Stimulated activated CD4-positive, alpha-beta T cell treated with anti-CD3 and anti-CD28 coated beads, Interleukin-4, amount 100 ng/mL, for 4 hours (primary cell): ENCODE measurements around the gene CAP2.
A peak's percentile ranks its signal among the peaks of the same experiment; 100 is the strongest.
"Not testable (repeated sequence)": the region's sequence is repeated elsewhere in the genome, so short reads cannot be mapped to it uniquely, and the experiment has no call there.

Experiments
- DNase-seq, 2 experiments: peaks; one replicate each; pipeline ENCODE4 v3.0.0-alpha.2; 2020

CAP2 gene

GRCh38 chr6:17505767-17506280 is 112.4 kb downstream of the CAP2 start:
- no peak for DNase-seq

DNA sequence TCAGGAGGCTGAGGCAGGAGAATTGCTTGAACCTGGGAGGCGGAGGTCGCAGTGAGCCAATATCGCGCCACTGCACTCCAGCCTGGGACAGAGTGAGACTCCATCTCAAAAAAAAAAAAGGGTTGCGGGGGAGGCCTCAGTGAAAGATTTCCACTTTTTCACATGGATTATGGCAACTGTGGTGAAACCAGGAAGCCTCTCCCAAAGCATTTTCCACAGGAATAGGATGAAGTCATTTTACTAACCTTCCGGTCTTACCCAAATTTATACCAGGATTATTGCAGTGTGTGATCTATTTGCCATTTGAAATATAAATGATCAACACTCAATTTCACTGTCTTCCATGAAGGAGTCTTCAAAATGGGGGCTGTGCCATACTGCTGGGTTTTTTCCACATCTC is 113.1 kb downstream of the CAP2 start:
- no peak for DNase-seq

- DNase-seq: no peak
These were observed 113.6 kb downstream of the CAP2 start for GRCh38 chr6:17506962-17507361.

DNA sequence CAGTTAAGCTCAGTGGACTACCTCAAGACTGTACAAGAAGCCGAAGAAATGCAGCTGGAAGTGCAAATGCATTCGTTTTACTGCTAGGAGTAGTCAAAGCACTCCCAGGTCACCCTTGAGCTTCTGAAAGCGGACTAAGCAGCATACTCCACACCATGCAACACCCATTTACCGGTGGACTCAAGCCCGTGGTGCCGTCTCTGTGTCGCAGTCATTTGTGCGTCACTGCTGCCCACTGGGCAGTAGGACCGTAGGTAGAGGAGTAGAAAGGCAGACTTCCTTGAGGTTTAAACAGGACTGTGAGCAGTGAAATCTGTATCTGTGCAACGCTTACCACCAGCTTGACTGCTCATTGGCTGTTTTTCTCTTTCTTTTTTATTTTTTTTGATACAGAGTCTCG is 117.7 kb downstream of the CAP2 start:
- DNase-seq: no peak

DNA sequence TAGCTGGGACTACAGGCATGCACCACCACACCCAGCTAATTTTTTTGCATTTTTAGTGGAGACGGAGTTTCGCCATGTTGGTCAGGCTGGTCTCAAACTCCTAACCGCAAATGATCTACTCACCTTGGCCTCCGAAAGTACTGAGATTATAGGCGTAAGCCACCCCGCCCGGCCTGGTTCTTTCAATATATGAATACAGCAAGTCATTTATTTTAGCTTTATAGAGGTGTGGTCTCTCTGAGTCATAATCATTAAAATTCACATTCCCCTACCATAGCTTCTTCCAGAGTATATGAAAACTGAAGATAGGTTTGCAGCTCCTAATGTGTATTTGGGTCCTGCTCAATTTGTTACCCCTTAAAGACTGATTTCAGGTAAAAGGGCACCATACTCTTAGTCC is 118.2 kb downstream of the CAP2 start:
- DNase-seq: no peak

DNA sequence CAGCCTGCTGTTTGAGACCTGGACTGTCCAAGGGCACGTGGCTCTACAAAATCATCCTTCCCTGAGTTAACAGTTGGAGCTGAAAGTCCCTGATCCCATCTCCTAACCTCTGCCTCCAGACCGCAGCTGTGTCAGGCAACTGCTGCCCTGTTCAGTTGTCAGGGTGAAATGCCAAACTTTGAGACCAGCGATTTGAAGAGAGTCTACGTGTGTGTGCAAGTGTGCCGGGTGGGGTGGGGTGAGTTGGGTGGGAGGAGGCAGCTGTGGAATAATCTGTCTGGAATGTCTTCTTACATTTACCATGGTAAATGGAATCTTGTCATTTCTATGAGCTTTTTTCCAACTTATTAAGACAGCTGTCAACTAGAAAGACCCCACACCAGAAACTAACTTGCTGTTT is 125.7 kb downstream of the CAP2 start:
- DNase-seq: no peak

DNA sequence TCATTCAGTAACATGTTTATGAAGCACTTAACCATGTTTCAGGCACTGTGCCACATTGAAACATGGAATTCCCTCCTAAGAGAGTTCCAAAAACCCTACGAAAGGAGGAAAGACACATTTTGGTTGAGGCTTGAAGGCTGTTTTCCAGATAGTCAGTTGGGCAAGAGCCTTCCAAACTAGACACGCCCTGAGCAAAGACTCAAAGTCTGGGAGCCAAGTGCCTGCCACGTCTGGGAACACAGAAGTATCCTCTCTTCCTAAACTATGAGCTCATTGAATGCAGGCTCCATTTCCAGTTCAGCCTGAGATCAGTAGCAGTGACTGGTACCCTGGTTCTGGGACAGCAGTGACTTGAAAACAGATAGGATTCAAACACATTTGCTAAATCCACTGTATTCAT is 132.2 kb downstream of the CAP2 start:
- no peak for DNase-seq

DNA sequence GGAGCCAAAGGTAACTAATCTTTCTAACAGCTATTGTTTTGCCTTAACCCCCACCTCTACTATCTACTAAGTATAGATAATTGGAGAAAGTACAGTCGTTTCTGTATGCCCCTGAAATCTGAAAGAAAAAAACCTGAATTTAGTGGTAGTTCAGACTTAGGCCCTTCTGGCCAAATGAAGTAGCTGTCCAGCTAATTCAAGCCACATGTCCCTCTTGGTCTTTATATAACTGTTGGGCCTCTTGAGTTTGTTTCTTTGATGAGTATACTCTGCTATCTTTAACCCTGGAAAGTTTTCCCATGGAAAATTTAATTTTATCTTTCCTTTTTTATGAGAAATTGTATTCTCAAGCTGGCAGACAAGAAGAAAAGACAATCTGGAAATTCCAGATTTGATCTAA is 133.7 kb downstream of the CAP2 start:
- DNase-seq: no peak

DNA sequence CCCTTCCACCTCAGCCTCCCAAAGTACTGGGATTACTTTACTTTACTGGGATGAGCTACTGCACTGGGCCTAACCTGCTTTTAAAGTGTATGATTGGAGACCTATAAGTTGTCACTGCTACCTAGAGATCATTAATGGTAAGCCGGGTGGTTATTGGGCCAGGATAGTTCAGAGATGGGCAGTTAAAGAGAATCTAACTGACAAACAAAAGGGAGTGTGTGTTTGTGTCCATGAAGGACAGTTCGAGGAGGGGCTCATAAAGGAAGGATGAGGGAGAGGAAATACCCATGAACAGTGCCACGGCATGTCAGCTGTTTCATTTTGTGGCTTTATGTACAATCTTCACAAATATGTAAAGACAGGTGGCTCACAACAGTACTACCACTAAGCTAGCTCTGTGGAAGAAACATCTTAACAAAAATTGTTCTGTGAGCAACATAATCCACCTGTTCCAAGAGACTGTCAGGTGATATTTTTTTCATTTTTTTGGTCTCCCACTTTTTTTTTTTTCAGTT is 137.0 kb downstream of the CAP2 start:
- DNase-seq: no peak

GRCh38 chr6:17536586-17536985 is 143.2 kb downstream of the CAP2 start:
- no peak for DNase-seq

- no peak for DNase-seq
These were observed 148.8 kb downstream of the CAP2 start for GRCh38 chr6:17542243-17542642.

DNA sequence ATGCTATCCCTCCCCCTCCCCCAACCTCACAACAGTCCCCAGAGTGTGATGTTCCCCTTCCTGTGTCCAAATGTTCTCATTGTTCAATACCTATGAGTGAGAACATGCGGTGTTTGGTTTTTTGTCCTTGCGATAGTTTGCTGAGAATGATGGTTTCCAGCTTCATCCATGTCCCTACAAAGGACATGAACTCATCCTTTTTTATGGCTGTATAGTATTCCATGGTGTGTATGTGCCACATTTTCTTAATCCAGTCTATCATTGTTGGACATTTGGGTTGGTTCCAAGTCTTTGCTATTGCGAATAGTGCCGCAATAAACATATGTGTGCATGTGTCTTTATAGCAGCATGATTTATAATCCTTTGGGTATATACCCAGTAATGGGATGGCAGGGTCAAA is 152.3 kb downstream of the CAP2 start:
- not testable (repeated sequence) for DNase-seq

GRCh38 chr6:17551383-17551958 is 158.1 kb downstream of the CAP2 start:
- no peak for DNase-seq

DNA sequence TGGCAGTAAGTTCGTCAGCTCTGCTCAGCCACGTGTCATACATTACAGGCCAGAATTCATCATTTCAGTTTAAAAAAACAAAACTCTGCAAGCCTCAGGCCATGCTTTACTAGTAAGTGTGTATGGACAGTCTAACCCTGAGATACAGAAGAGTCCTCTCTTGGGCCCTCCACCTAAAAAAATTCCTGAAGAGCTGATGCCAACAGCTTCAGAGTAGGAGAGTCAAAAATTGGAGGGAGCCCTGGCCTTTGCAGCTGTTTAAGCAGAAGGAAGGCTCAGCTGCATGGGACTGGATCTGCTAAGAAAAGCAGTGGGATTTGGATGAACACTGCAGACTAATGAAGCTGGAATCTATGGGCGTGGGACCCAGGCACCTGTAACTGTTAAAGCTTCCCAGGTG is 159.5 kb downstream of the CAP2 start:
- no peak for DNase-seq

DNA sequence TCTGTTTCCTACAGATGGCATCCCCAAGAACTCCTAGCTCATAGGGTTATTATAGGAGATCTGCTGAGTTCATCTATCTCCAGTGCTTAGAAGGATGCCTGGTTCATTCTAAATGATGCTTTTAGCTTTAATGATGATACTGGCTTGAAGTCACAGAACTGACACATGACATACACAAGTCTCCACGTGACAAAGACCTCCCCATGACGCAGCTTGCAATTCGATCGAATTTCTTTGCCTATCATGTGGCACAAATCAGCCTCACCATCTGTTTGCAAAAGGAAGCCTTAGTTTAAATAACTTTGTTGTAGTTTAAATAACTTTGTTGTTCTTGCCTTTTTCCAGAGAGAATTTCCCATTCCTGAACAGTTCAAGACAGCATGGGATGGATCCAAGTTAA is 162.6 kb downstream of the CAP2 start:
- no peak for DNase-seq

DNA sequence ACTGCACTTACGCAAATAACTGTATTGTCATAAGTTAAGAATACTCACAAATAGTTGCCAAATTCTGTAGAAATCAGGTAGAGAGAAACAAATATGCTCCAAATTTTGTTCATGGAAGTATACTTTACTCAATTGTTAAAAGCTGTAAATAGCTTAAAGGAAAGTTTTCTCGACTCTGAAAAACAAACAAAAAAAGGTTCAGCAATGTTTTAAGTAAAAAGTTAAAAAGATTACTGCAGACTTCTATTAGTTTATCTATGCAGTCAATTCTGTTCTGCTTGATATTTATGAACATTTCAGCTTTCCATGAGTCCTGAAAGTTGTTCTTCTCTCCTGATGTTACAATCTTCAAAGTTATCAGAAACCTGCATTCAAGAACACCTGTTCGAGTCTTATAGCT is 169.2 kb downstream of the CAP2 start:
- DNase-seq: no peak

DNA sequence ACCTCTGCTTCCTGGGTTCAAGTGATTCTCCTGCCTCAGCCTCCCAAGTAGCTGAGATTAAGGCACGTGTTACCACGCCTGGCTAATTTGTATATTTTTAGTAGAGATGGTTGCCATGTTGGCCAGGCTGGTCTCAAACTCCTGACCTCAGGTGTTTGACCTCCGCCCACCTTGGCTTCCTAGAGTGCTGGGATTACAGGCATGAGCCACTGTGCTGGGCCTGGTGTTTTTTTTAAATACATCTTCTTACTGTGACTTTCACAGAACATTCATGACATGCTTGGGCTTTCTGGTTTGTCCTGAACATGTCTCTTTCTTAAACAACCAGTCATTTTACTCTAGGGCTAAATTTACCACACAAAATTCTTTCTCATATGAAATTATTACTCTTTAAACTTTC is 172.0 kb downstream of the CAP2 start:
- no peak for DNase-seq

DNA sequence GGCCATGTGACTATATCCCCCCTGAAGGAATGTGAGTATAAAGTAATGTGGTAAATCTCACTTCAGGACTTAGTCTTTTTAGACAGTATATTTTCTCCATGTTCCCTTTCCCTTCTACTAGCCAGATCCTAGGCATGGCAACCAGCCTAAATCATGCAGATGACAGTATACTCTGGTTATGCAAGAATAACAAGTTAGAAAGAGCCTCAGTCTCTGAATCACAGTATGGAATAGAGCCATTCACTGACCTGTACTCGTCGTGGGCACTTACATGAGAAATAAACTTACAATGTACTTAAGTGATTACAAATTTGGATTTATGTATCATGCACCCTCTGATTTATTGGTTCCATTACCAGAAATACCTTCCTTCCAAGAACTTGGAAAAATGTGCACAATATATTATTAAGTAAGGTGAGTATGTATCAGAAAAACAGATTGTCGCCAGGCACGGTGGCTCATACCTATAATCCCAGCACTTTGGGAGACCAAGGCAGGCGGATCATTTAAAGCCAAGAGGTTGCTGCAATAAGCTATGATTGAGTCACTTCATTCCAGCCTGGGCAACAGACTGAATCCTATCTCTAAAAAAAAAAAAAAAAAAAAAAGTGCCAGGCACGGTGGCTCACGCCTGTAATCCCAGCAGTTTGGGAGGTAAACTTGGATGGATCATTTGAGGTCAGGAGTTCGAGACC is 181.6 kb downstream of the CAP2 start:
- DNase-seq: no peak

- no peak for DNase-seq
These were observed 183.7 kb downstream of the CAP2 start for GRCh38 chr6:17577059-17577458.

- DNase-seq: peak; percentile 17 to 35
These were observed 187.2 kb downstream of the CAP2 start for GRCh38 chr6:17580518-17581048.

- DNase-seq: not testable (repeated sequence)
These were observed 187.9 kb downstream of the CAP2 start for GRCh38 chr6:17581282-17581681.

DNA sequence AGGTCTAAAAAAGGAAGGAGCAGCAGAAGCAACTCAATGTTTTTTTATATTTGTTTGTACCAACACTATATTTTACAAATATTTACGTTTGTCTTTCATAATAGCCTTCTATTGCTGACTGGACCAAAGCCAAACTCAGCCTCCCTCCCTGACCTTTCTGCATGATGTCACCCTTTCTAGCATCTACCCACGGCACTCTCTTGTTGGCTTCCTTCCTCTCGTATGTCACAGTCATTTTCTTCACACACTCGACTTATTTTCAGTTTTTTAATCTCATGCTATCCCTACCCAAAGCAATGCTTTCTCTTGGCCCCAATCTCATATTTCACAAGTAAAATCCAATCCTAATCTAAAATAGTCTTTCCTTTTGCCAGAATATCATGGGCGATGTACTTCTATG is 190.4 kb downstream of the CAP2 start:
- no peak for DNase-seq

- no peak for DNase-seq
These were observed 190.9 kb downstream of the CAP2 start for GRCh38 chr6:17584241-17584803.
